Uterus (tissue), 2 donors: ENCODE measurements around the gene ADORA1.

Experiments used
- CTCF ChIP-seq, 4 experiments: fragments of 200-600 bp in 2 of 4; fragments of 450-650 bp in 2 of 4; sonication (generic) in 2 of 4; IDR thresholded peaks; one replicate each; pipeline ENCODE4 v1.5.1; 2016 to 2019; ENCODE audit warnings: antibody characterized with exemption in 4 of 4, mild to moderate bottlenecking in 2 of 4, moderate library complexity in 1 of 4
- POLR2A ChIP-seq, 2 donors: fragments of 450-650 bp; IDR thresholded peaks; one replicate each; pipeline ENCODE4 v1.6.1; 2016; ENCODE audit warnings: antibody characterized with exemption in 2 of 2, mild to moderate bottlenecking in 1 of 2, moderate library complexity in 1 of 2

- TF ChIP-seq CTCF (IDR thresholded peaks at IDR 0.05) = no peak
- no peak for TF ChIP-seq POLR2A (IDR thresholded peaks at IDR 0.05)
These were observed 847 bp downstream of the ADORA1 start for GRCh38 chr1:203128431-203128715.
